ENCODE results near the gene KRTAP5-1.
"Not testable (repeated sequence)": the region's sequence is repeated elsewhere in the genome, so short reads cannot be mapped to it uniquely, and the experiment has no call there.

KRTAP5-1 gene

DNA sequence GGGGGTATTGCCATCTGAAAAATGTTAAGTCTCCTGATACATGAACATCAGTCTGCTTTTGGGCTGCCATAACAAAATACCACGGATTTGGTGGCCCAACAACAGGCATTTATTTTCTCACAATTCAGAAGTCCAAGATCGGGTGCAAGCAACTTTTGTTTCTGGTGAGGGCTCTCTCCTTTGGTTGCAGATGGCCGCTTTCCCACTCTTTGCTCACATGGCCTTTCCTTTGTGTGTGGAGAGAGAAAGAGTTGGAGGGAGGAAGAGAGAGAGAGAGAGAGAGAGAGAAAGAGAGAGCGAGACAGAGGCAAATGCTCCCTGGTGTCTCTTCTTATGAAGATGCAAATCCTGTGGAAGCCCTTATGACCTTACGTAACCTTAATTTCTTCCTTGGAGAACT is 15.5 kb upstream of the KRTAP5-1 start:
- no peak for DNase-seq

DNA sequence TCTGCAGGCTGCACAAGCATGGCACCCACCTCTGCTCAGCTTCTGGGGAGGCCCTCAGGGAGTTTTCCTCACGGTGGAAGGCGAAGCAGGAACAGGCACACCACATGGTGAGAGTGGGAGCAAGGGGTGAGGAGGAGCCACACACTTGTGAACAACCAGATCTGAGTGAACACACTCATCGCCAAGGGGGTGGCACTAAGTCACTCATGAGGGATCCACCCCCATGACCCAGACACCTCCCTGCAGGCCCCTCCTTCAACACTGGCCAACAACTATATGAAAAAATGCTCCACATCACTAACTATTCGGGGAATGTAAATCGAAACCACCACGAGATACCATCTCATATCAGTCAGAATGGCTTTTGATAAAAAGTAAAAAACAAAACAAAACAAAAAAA is 13.7 kb upstream of the KRTAP5-1 start:
- no peak for DNase-seq

DNA sequence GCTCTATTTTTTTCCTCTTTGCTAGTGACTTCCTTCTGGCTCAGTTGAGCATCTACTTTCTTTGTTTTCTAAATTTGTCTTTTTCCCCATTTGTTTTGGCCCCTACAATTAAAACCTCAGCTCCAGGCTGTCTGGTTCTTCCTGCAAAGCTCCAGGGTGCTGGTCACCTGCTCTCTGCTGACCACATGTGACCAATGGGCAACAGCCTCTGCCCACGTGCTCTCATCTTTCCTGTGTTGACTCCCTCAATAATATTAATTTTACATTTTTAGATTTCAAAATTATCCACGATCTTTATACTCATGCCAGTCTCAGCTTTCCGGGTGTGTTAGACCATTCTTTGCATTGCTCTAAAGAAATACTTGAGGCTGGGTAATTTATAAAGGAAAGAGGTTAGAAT is 13.3 kb upstream of the KRTAP5-1 start:
- DNase-seq, result not testable (repeated sequence)

DNA sequence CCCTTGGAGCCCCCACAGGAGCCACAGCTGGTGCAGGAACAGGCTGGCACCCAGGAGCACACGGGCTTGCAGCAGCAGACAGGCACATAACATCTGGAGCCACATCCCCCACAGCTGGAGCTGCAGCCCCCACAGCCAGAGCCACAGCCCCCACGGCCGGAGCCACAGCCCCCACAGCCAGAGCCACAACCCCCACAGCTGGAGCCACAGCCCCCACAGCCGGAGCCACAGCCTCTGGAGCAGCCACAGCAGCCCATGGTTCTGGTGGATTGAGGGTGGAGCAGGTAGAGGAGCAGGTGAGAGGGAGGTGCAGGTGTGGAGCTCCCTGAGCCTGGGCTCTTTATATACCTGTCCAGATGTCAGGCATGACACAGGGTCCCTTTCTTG is 12.9 kb upstream of the KRTAP5-1 start, which contains the start of gene KRTAP5-2:
Gene KRTAP5-2 (minus strand): TSS at position 301 of the 387 bp plus-strand sequence. CDS start 44 bp downstream, at position 257.
- no peak for DNase-seq

DNA sequence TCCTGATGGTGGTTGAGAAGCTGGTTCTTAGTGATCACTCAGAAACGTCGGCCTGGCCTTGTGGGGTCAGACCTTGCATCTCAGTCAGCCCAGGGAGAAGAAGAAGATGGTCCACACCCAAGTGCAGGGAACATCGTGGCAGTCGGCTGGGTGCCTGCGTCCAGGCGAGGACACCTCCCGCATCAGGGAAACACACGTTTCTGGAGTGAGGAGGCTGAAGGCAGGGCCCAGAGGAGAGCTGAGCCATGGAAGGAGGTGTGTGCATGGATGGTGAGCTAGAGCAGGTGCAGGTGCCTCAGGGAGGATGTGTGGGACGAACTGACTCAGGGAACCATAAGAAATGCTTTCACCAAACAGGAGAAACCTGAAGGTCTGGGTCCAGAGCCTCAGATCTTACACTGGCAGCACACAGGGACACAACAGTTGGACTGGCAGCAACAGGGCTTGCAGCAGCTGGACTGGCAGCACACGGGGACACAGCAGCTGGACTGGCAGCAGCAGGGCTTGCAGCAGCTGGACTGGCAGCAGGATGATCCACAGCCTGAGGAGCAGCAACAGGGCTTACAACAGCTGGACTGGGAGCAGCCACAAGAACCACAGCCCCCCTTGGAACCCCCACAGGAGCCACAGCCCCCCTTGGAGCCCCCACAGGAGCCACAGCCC is 12.4 kb upstream of the KRTAP5-1 start:
- DNase-seq, result no peak

DNA sequence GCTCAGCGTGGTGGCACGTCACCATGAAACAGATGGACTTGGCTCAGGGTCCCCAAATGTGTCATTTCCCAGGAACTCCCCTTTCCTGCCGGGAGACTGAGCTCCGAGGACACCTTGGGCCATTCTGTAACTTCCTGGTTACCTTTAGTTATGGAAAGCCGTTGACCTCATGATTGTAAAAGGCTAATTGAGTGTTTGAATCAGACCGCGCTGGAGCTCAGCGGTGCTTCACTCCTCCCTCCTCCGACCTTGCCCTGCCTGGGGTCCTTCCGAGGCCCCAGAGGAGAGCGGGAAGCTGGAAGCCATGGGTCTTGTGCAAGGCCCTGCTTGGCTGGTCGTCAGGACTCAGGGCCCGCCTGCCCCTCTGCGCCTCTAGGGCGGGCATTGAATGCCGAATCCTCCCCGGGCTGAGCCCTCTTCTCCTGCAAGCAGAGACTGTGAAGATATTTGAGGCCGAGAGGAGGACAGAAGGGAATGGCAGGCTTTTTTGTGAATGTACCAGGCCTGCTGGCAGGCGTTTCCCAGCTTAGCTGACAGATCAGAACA is 11.6 kb upstream of the KRTAP5-1 start:
- DNase-seq, result not testable (repeated sequence)

DNA sequence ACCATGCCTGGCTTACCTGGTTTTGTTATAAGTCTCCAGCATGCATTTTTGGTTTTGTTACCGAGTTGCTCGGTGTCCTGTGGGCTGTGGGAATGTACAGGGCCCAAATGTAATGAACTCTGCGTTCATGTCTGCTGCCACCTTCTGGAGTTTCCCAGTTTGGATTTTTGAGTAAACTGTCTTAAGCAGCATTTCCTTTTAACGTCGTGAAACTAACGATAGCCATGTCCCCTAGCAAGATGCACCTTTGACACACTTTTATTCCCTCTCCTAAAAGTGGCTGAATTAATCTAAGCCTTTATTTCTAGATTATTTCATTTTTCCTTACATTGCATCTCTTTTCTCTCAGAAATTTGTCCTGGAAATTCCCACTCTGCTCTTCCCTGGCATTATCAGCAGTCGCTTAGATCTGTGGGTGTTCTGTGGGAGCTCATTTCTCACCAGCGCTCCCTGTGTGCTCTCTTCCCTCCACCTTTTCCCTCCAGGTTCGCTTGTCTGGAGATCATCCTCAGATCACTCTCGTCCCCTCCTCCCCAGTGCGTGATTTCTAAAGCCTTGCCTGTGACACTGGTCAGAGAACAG is 11.0 kb upstream of the KRTAP5-1 start:
- not testable (repeated sequence) for DNase-seq

DNA sequence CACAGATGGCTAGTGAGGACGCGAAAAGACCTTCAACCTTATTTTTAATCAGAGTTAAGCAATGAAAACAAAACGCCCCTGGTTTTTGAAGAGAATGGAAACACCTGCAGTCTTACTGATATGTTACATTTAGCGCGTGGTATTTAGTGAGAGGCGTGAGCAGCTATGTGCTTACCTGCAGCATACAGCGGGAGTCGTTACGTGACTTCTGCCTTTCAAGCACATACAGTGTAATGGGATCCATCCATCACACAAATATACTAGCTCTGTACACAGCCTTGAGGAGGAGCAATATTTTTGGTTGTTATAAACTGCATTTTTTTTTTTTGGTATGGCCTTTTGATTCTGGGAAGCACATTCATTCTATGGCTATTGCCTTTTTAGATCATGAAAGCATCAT is 7.5 kb upstream of the KRTAP5-1 start:
- DNase-seq, result no peak

DNA sequence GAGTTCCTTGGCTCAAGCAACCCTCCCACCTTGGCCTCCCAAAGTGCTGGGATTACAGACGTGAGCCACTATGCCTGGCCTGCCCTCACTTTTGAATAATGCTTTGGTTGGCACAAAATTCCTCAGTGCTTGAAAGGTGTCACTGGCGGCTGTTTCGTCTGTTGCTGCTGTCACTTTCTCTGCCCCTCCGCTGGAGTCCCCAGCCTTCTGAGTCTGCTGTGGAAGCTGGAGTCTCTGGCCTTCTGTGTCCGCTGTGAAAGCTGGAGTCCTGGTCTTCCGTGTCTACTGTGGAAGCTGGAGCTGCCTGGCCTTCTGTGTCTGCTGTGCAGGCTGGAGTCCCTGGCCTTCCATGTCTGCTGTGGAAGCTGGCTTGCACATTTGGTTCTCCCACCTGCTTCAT is 4.9 kb upstream of the KRTAP5-1 start:
- no peak for DNase-seq

DNA sequence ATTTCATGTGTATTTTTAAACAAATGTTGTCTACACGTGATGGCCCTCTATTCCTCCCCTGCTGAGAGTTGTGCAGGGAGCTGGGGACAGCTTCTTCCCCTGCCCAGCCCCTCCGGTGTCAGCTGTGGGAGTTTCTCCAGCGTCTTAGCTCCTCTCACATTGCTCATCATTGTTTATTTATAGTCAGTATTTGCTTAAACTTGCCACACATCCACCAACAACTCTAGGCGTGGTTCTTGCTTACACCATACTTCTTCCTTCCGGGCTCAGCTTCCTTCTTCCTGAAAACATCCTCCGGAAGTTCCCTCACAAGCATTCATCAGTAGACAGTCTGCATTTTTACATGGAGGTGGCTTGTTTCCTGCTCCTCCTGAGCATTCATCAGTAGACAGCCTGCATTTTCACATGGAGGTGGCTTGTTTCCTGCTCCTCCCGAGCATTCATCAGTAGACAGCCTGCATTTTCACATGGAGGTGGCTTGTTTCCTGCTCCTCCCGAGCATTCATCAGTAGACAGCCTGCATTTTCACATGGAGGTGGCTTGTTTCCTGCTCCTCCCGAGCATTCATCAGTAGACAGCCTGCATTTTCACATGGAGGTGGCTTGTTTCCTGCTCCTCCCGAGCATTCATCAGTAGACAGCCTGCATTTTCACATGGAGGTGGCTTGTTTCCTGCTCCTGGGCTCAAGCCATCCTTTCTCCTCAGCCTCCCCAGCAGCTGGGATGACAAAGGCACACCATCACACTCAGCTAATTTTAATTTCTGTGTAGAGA is 4.3 kb upstream of the KRTAP5-1 start:
- not testable (repeated sequence) for DNase-seq

DNA sequence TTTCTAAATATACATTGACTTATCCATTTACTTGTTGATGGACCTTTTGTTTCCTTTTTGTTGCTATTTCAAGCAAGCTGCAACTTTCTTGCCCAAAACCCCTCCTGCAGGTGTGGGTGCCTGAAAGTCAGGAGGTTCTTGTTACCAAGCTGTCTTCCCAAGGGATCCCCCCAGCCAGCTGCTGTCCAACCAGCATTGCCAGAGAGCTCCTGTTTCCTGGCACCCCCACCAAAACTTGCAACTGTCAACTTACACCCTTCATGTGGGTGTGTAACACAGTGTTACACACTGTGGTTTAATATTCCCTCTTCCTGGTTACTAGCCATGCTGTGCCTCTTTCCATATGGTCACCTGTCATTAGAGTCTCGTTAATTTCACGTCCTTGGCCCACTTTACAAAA is 1.6 kb upstream of the KRTAP5-1 start:
- no peak for DNase-seq

DNA sequence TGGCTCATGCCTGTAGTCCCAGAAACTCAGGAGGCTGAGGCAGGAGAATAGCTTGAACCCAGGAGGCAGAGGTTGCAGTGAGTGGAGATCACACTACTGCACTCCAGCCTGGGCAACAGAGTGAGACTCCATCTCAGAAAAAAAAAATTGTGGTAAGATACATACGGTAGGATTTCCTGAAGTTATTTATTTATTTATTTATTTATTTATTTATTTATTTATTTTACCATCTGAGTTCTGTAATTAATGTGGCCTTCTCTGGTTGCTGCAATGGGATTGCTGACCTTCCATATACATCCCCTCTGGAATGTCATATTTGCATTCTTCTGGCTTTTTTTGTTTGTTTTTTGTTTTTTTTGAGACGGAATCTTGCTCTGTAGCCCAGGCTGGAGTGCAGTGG is 2.2 kb downstream of the KRTAP5-1 start:
- not testable (repeated sequence) for DNase-seq

DNA sequence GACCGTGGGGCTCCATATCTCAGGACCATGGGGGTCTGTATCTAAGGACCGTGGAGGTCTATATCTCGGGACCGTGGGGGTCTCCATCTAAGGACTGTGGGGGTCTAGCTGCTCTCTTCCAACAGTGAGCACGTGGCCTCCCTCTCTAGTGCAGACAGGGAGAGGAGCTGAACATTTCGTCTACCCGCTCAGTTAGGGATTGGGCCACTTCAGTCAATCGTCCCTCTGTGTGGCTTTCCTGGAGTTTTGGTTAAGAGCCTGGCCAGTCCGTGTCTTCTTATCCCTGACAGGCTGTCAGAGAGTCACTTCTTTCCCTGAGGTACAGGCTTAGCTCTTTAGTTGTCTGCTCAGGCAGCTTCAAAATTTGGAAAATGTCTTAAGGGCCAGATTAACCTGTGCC is 3.1 kb downstream of the KRTAP5-1 start:
- DNase-seq, result no peak

DNA sequence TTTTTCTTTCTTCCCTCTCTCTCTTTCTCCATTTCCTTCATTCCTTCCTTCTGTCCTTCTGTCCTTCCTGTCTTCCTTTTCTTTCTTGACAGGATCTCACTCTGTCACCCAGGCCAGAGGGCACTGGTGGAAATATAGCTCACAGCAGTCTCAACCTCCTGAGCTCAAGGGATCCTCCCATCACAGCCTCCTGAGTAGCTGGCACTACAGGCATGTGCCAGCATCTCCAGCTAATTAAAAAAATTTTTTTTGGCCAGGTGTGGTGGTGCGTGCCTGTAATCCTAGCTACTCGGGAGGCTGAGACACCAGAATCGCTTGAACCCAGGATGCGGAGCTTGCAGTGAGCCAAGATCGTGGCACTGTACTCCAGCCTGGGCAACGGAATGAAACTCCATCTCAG is 8.3 kb downstream of the KRTAP5-1 start:
- no peak for DNase-seq

DNA sequence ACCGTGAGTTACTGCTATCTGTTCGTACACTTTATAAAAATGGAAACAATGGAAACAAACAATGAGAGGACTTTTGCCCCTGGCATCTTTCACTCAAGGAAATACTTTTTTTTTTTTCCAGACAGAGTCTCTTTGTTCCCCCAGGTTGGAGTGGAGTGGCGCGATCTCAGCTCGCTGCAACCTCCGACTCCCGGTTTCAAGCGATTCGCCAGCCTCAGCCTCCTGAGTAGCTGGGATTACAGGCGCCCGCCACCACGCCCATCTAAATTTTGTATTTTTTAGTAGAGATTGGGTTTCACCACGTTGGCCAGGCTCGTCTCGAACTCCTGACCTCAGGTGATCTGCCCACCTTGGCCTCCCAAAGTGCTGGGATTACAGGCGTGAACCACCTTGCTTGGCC is 9.3 kb downstream of the KRTAP5-1 start:
- DNase-seq, result not testable (repeated sequence)

DNA sequence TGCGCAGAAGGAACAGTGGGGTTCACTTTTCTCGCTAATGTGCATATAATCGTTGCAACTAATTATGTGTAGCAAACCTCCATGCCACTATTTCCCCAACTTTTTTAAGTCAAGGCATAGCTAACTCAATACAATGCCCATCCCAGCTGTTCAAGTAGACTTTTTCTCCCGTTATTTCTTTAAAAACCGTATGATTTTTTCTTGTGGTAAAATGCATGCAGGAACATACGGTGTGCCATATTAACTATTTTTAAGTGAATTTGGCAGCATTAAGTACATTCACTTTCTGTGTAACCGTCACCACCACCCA is 10.2 kb downstream of the KRTAP5-1 start:
- DNase-seq, result no peak

DNA sequence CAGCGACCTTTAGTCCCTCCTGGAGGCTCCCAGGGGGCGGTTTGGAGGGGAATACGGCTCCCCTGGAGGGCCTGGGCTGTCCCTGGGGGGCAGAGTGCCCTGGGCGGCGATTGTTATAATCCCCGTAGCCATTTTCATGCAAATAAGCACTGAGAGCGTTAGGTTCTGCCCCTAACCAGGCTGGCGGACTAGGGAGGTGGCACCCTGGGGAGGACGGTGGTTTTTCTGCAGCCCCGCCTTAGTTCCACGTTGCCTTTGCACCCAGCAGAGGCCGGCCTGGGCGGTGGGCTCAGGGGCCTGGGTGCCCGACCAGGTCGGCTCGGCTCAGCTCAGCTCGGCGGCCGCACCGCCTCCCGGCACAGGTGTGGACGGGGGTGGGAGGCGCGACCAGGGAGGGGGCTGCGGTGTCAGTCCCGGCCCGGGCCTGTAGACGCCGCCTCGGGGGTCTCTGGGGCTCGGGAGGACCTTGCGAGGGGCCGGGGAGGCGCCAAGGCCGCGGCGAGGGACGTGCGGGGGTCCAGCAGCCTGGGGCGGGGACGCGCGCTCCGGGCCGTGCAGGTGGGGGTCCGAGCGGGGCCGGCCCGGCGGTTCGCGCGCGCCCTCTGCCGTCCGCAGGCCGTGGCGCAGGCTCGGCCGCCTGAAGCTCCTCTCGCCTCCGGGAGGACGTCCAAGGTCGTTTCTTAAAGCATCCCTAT is 10.7 kb downstream of the KRTAP5-1 start:
- DNase-seq, result no peak

DNA sequence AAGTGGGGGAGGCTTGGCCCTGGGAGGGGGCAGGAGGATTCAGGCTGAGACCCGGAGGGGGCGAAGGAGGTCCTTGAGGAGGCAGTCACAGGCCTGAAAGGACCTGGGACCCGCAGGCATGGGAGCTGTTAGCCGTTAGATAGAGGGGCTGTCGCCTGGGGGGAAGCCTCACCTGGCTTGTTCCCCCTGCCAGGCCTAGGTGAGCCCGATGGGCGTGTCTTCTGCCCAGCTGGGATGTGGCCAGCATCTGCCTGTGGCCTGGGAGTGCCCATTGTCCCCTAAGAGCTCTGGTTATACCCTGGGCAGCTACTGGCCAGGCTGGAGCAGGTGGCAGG is 11.2 kb downstream of the KRTAP5-1 start:
- no peak for DNase-seq

DNA sequence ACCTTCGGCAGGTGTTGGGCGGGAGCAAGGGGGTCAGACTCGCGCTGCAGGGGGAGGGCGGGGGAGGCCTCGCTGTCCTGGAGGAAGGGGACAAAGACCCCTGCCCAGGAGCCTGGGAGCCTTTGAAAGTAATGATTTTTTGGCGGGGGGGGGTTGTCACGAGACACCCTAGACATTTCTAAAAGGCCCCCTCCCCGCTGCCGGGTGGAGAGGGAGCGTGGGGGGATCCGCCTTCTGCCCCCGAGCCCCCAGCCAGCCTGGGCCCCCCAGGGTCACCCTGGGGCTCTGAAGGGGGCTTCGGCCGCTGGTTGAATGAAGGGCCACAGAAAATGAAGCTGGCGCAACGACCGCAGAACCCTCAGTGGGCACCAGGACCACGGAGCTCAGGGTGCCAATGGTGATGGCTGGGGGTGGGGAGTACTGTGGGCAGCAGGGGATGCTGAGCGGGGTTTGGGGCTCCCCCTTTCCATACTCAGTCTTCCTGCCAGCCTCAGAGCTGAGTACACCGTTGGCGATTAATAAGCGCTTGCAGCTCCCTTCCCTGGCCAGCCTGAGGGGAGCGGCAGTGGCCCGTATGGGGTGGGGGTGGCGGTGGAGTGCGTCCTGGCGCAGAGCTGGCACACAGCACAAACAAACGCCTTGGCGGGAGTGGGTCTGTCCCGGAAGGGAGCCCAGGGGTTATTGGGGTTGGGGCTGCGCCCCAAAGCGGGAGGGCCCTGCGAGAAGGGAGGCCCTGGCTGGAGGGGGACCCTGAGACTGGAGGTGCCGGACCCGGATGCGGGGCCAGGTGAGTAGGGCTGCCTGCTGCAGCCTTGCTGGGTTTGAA is 11.8 kb downstream of the KRTAP5-1 start:
- DNase-seq, result no peak

DNA sequence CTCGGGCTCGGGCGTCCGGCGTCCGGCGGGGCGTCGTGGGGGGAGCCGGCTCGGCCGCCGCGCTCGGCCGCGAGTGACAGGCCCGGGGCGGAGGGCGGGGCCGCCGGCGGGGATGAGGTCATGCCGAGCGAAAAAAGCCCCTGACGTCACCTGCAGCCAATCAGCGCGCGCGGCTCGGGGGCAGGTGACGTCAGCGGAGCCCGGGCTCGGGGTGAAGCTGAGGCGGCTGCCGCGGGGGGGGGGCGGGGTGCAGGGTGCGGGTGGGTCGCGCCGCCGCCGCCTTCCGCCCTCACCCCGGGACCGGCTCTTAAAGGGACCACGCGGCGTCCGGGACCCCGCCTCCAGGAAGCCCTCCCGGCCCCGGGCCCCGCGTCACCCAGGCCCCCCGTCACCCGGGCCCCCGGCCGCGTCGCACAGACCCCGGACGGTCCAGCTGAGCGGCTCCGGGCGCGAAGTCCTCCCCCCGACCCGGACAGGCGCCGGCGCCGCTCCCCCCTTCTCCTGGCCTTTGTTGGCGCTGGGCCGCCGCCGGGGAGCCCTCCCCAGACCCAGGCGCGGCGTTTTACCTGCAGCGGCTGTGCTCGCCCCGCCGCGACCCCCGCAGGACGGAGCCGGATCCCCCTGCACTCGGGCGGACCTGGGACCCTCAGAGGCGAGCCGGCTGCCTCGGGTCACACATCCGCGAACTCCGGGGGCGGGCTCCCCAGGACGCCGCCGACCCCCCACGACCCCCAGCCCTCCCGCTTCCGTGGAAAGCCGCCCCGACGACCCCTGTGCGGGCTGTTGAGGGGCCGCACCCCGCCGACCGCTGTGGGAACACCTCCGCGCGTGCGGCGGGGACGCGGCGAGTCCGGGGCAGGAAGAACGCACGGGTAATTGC is 12.6 kb downstream of the KRTAP5-1 start, which contains the start of gene DUSP8:
Gene DUSP8 (minus strand): TSS at position 75 of the 880 bp plus-strand sequence. CDS start 6,445 bp downstream, outside the sequence.
- DNase-seq, result peak; percentile 72

DNA sequence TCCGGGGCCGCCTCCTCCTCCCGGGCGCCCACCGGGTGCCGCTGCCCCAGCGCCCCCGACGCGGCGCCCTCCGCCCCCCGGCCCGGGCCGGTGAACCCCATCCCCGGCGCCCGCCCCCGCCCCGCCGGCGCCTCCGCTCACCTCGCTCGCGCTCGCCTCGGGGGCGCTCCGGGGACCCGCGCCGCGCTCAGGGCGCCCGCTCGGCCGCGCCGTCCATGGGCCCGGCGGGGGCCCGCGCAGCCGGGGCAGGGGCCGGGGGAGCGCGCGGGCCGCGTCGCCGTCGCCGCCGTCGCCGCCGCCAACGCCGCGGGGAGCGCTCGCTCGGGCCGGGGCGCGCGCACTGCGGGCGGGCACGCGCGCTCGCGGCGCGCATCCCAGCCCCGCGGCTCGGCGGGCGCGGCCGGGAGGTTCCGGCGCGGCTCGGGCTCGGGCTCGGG is 13.3 kb downstream of the KRTAP5-1 start:
- no peak for DNase-seq
